Mesenchymal stem cell (in vitro differentiated cells and primary cell): ENCODE data around the gene CEP170.
A peak's percentile ranks its signal among the peaks of the same experiment; 100 is the strongest.

Experiments
- DNase-seq: peaks from one replicate; pipeline ENCODE4 v3.0.0-alpha.2; 2013
- H2AFZ ChIP-seq: one replicate; pipeline ENCODE4 v1.6.1; 2013; ENCODE audit warnings: low read depth, mild to moderate bottlenecking, control low read depth, inconsistent platforms, low read length, moderate library complexity
- H2AK5ac ChIP-seq: 2 replicates; pipeline ENCODE4 v1.6.1; 2013; ENCODE audit warnings: low read length, moderate library complexity, mild to moderate bottlenecking, inconsistent platforms; ENCODE audit not compliant: severe bottlenecking
- H2BK120ac ChIP-seq: one replicate; pipeline ENCODE4 v1.6.1; 2013; ENCODE audit warnings: low read depth, mild to moderate bottlenecking, inconsistent platforms, low read length, moderate library complexity
- H2BK12ac ChIP-seq, 2 experiments: one replicate each; pipeline ENCODE4 v1.6.1; 2013; ENCODE audit warnings: inconsistent platforms in 2 of 2, low read length in 2 of 2, mild to moderate bottlenecking in 2 of 2, moderate library complexity in 2 of 2, control low read depth in 1 of 2
- H2BK15ac ChIP-seq: one replicate; pipeline ENCODE4 v1.6.1; 2013; ENCODE audit warnings: mild to moderate bottlenecking, low read depth, inconsistent platforms; ENCODE audit not compliant: poor library complexity, severe bottlenecking
- H2BK5ac ChIP-seq: 2 replicates; pipeline ENCODE4 v1.6.1; 2013; ENCODE audit warnings: low read depth, mild to moderate bottlenecking, low read length, control low read depth, inconsistent platforms; ENCODE audit not compliant: poor library complexity, severe bottlenecking
- H3K14ac ChIP-seq, 2 experiments: one replicate each; pipeline ENCODE4 v1.6.1; 2013; ENCODE audit warnings: inconsistent platforms in 2 of 2, low read length in 2 of 2, control low read depth in 1 of 2, mild to moderate bottlenecking in 1 of 2, moderate library complexity in 1 of 2
- H3K18ac ChIP-seq, 2 experiments: one replicate each; pipeline ENCODE4 v1.6.1; 2013; ENCODE audit warnings: inconsistent platforms in 2 of 2, low read length in 2 of 2, control low read depth in 1 of 2, low read depth in 1 of 2, mild to moderate bottlenecking in 1 of 2
- H3K23ac ChIP-seq, 2 experiments: one replicate each; pipeline ENCODE4 v1.6.1; 2013; ENCODE audit warnings: inconsistent platforms in 2 of 2, low read length in 2 of 2, mild to moderate bottlenecking in 2 of 2, moderate library complexity in 2 of 2, control low read depth in 1 of 2
- H3K27ac ChIP-seq: 2 replicates; pipeline ENCODE4 v1.5.1; 2013; ENCODE audit warnings: mild to moderate bottlenecking, moderate library complexity, low read length, control low read depth, inconsistent platforms; ENCODE audit not compliant: poor library complexity, severe bottlenecking
- H3K27me3 ChIP-seq, 2 experiments: 2 replicates each; pipeline versions ENCODE4 v1.6.1 to v1.7.0; 2013; ENCODE audit warnings: low read length in 2 of 2, mild to moderate bottlenecking in 2 of 2, moderate library complexity in 2 of 2, control low read depth in 1 of 2, inconsistent platforms in 1 of 2; ENCODE audit not compliant: control insufficient read depth in 1 of 2, insufficient read depth in 1 of 2
- H3K36me3 ChIP-seq, 2 experiments: 2 replicates each; pipeline versions ENCODE4 v1.6.1 to v1.7.0; 2013; ENCODE audit warnings: low read length in 2 of 2, control low read depth in 1 of 2, inconsistent platforms in 1 of 2, low read depth in 1 of 2, mild to moderate bottlenecking in 1 of 2; ENCODE audit not compliant: insufficient read depth in 2 of 2, control insufficient read depth in 1 of 2
- H3K4ac ChIP-seq, 2 experiments: one replicate each; pipeline ENCODE4 v1.6.1; 2013; ENCODE audit warnings: inconsistent platforms in 2 of 2, low read length in 2 of 2, mild to moderate bottlenecking in 2 of 2, moderate library complexity in 2 of 2, control low read depth in 1 of 2, low read depth in 1 of 2
- H3K4me1 ChIP-seq: 2 replicates; pipeline ENCODE4 v1.6.1; 2013; ENCODE audit warnings: low read depth, low read length, control low read depth; ENCODE audit not compliant: control insufficient read depth, insufficient read depth
- H3K4me2 ChIP-seq: 2 replicates; pipeline ENCODE4 v1.6.1; 2013; ENCODE audit warnings: low read length, mild to moderate bottlenecking, inconsistent platforms; ENCODE audit not compliant: poor library complexity, severe bottlenecking
- H3K4me3 ChIP-seq, 2 experiments: 2 replicates each; pipeline versions ENCODE4 v1.5.1 to v1.7.0; 2013; ENCODE audit warnings: low read length in 2 of 2, mild to moderate bottlenecking in 2 of 2, control low read depth in 1 of 2, low read depth in 1 of 2; ENCODE audit not compliant: insufficient read depth in 1 of 2
- H3K79me1 ChIP-seq: replicated peaks from 2 replicates; pipeline ENCODE4 v1.6.1; 2013; ENCODE audit warnings: mild to moderate bottlenecking, control low read depth, low read length, inconsistent platforms; ENCODE audit not compliant: poor library complexity, severe bottlenecking
- H3K9ac ChIP-seq: 2 replicates; pipeline ENCODE4 v1.7.0; 2013; ENCODE audit warnings: mild to moderate bottlenecking, low read length, moderate library complexity
- H3K9me3 ChIP-seq: 2 replicates; pipeline ENCODE4 v1.7.0; 2013; ENCODE audit warnings: mild to moderate bottlenecking, low read length; ENCODE audit not compliant: control insufficient read depth
- H4K8ac ChIP-seq: one replicate; pipeline ENCODE4 v1.6.1; 2013; ENCODE audit warnings: inconsistent platforms, mild to moderate bottlenecking, low read length, moderate library complexity
- H4K91ac ChIP-seq: one replicate; pipeline ENCODE4 v1.6.1; 2013; ENCODE audit warnings: mild to moderate bottlenecking, low read length, inconsistent platforms
- WGBS: methylation state at CpG from one replicate; pipeline ENCODE4 v1.1.7; 2013; ENCODE audit warnings: mixed read lengths; 5-methylcytosine and 5-hydroxymethylcytosine counted together

Gene CEP170

DNA sequence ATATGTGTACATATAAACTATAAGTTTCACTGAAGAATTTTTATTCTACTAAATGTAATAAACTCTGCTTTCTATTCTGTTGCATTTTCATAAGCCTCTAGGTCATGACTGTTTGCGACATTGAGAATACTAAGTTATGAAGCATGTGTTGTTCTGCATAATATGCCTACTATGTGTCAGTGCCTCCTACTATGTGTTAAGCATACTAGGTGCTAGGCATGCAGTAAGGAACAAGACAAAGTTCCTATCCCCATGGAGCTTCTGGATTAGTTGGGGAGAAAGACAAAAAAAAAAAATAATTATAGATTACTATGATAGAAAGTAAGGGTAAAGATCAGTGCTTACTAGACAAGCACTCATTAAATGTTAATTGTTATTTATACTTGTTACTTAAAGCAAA lies 2.1 kb upstream of the CEP170 start:
- no peak overlapping the region for H2BK15ac ChIP-seq
- DNase-seq = no peak
- H3K9me3 ChIP-seq = no peaks in the 10 kb centered on the region
- H2AFZ ChIP-seq = no peak overlapping the region
- H3K18ac ChIP-seq = no peak overlapping the region
- no peak overlapping the region for H3K27ac ChIP-seq
- no peak overlapping the region for H3K23ac ChIP-seq
- H3K4me2 ChIP-seq = no peak overlapping the region
- H3K4me3 ChIP-seq = peak overlapping the region in 1 of 2 experiments; percentile 95
- no peak overlapping the region for H2BK12ac ChIP-seq
- no peak overlapping the region for H4K8ac ChIP-seq
- H3K27me3 ChIP-seq = no peaks in the 10 kb centered on the region
- no peak overlapping the region for H3K4ac ChIP-seq
- H3K14ac ChIP-seq = no peak overlapping the region
- H3K4me1 ChIP-seq = no peaks in the 10 kb centered on the region
- H3K9ac ChIP-seq = peak overlapping the region; percentile 92
- WGBS = 86% methylated on average over 1 of the region's 1 CpG
- peaks cover 3% of the 10 kb centered on the region for H3K79me1 ChIP-seq
- H2AK5ac ChIP-seq = no peak overlapping the region
- H4K91ac ChIP-seq = no peak overlapping the region
- no peak overlapping the region for H2BK120ac ChIP-seq
- H3K36me3 ChIP-seq = peaks cover 0 to 15% of the 10 kb centered on the region in 2 experiments
- H2BK5ac ChIP-seq = no peak overlapping the region

DNA sequence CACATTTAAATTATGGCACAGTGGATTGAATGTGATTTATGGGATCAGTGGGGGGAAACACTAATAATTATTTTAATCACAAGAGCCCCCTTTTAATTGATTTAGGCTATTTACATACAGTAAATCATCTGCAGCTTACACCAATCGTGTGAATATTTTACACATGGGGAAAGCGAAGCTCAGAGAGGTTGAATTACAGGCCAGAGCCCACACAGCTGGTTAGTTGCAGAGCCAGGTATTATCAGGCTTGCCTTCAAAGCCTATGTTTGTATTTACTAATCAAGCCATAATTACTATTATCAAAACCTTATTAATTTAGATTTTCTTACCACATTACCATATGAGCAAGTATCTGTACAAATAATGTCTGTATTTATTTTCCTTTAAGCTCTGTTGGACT lies 1.5 kb upstream of the CEP170 start:
- H2BK5ac ChIP-seq = no peak overlapping the region
- H3K4me2 ChIP-seq = peak overlapping the region; percentile 55
- H2BK120ac ChIP-seq = no peak overlapping the region
- no peak overlapping the region for H3K18ac ChIP-seq
- H3K27ac ChIP-seq = no peak overlapping the region
- H2BK12ac ChIP-seq = no peak overlapping the region
- H2AK5ac ChIP-seq = no peak overlapping the region
- no peak overlapping the region for H3K14ac ChIP-seq
- no peak overlapping the region for H4K8ac ChIP-seq
- no peak overlapping the region for H2BK15ac ChIP-seq
- no peak overlapping the region for H3K23ac ChIP-seq
- H3K36me3 ChIP-seq = peaks cover 0 to 15% of the 10 kb centered on the region in 2 experiments
- H3K9ac ChIP-seq = peak overlapping the region; percentile 92
- 59% methylated on average over 2 of the region's 2 CpGs for WGBS
- H3K4ac ChIP-seq = no peak overlapping the region
- H4K91ac ChIP-seq = no peak overlapping the region
- no peaks in the 10 kb centered on the region for H3K27me3 ChIP-seq
- H3K79me1 ChIP-seq = peaks cover 3% of the 10 kb centered on the region
- peak overlapping the region in 1 of 2 experiments; percentile 95 for H3K4me3 ChIP-seq
- H2AFZ ChIP-seq = no peak overlapping the region
- no peak for DNase-seq
- no peaks in the 10 kb centered on the region for H3K9me3 ChIP-seq
- H3K4me1 ChIP-seq = no peaks in the 10 kb centered on the region

DNA sequence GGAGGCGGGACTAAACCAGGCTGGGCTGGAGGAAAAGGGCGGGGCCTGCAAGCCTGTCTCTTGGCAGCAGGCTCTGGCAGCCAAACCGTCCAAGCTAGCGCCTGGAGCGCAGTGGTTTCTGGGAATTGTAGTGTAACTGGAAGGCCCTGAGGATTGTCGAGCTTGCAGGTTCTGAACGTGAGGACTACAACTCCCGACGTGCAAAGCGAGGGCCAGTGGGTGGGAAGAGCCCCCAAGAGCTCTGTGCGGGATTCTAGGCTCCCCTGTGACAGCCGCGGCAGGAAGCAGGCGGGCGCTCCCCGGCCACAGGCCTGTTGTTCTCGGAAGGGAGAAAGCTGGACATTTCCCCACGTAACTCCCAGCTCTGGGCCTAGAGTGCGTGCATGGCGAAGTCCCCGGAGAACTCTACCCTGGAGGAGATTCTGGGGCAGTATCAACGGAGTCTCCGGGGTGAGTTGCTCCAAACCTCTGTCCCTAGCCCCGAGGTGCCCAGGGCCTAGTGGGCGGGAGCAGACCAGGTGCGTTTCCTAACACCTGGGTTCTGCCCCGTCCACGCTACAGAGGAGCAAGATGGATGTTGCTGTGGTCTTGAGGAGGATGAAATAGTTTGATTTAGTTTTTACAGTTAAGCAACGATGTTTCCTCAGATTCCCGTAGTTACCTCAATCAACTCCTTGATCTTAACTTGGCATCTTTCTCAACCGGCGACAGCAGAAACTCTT lies 871 bp upstream of the CEP170 start, which contains the start of gene SDCCAG8:
Gene SDCCAG8, plus strand, starts transcription at position 251 of the 722 bp plus-strand sequence. Its CDS starts 133 bp downstream, at position 384.
- Histone ChIP-seq H3K4me2 (peak within 1 kb of the TSS; percentile 98), H3K23ac (peak within 1 kb of the TSS in 1 of 2 experiments; percentile 98)

DNA sequence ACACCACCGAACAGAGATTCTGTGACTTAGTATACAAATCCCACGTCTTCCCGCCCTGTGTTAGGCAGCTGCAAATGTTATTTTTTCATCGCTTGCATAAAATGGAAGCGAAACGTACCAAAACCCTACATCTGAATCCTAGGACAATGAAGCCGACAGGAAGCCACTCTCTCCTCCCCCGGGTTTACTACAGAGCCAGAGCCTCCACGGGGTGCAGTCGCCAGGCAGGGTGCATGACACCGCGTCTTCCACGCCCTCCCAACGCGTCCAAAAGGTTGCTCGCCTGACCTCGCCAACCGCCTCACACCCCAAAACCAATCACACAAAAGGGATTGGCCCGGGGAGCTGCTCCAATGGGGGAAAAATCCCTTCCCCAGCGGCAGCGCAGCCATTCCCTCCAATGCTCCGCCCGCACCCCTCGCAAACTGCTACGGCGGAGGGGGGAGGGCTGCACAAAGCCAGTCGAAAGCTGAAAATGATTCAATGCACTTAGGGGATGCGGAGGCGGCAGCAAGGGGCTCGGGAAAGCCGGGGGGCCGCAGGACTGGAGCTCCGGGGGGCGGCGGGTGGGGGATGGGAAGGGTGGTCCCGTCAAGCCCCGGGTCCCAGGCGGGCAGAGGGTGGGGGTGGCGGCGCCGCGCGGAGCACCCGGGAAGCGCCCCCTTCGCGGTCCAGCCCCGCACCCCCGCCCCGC lies 701 bp downstream of the CEP170 start:
- peak overlapping the region in 1 of 2 experiments; percentile 100 for H3K14ac ChIP-seq
- no peak overlapping the region for H2AK5ac ChIP-seq
- peak overlapping the region; percentile 83 for H4K8ac ChIP-seq
- H3K4me2 ChIP-seq = peak overlapping the region; percentile 98
- peak overlapping the region; percentile 92 for H3K9ac ChIP-seq
- H3K9me3 ChIP-seq = no peaks in the 10 kb centered on the region
- H2AFZ ChIP-seq = no peak overlapping the region
- peak overlapping the region; percentile 86 for H3K27ac ChIP-seq
- peak overlapping the region; percentile 98 for H2BK5ac ChIP-seq
- H3K36me3 ChIP-seq = peaks cover 0 to 6% of the 10 kb centered on the region in 2 experiments
- peak overlapping the region; percentile 95 to 100 for H3K18ac ChIP-seq
- peak; percentile 73 for DNase-seq
- H3K27me3 ChIP-seq = no peaks in the 10 kb centered on the region
- peak overlapping the region in 1 of 2 experiments; percentile 98 for H3K23ac ChIP-seq
- 1% methylated on average over 22 of the region's 50 CpGs for WGBS
- H3K4me3 ChIP-seq = peak overlapping the region; percentile 95 to 99
- peak overlapping the region; percentile 89 for H2BK120ac ChIP-seq
- H2BK12ac ChIP-seq = no peak overlapping the region
- peak overlapping the region; percentile 99 for H2BK15ac ChIP-seq
- peaks cover 1% of the 10 kb centered on the region for H3K4me1 ChIP-seq
- peak overlapping the region; percentile 92 to 100 for H3K4ac ChIP-seq
- peak overlapping the region; percentile 100 for H4K91ac ChIP-seq
- peaks cover under 1% of the 10 kb centered on the region for H3K79me1 ChIP-seq

More for the DNA sequence above, 871 bp upstream of the CEP170 start, which contains the start of gene SDCCAG8:
- peak within 1 kb of the TSS; percentile 99 for H3K27ac ChIP-seq
- no peaks in the 10 kb centered on the region for H3K4me1 ChIP-seq
- H2BK15ac ChIP-seq = peak within 1 kb of the TSS; percentile 99
- H2AFZ ChIP-seq = peak within 1 kb of the TSS; percentile 82
- H2BK5ac ChIP-seq = peak within 1 kb of the TSS; percentile 98
- no peaks in the 10 kb centered on the region for H3K9me3 ChIP-seq
- peak; percentile 100 for DNase-seq
- H2BK12ac ChIP-seq = peak within 1 kb of the TSS; percentile 38 to 98
- WGBS = under 1% methylated on average over 32 of the region's 32 CpGs
- H3K79me1 ChIP-seq = peaks cover 3% of the 10 kb centered on the region
- H3K27me3 ChIP-seq = no peaks in the 10 kb centered on the region
- peak within 1 kb of the TSS in 1 of 2 experiments; percentile 100 for H3K14ac ChIP-seq
- H3K9ac ChIP-seq = peak within 1 kb of the TSS; percentile 92
- H3K18ac ChIP-seq = peak within 1 kb of the TSS; percentile 95 to 100
- H2AK5ac ChIP-seq = peak within 1 kb of the TSS; percentile 83
- H2BK120ac ChIP-seq = peak within 1 kb of the TSS; percentile 89
- peaks cover 0 to 14% of the 10 kb centered on the region in 2 experiments for H3K36me3 ChIP-seq
- H4K8ac ChIP-seq = peak within 1 kb of the TSS; percentile 95
- peak within 1 kb of the TSS; percentile 95 to 99 for H3K4me3 ChIP-seq
- H3K4ac ChIP-seq = peak within 1 kb of the TSS; percentile 92 to 100
- peak within 1 kb of the TSS; percentile 100 for H4K91ac ChIP-seq
